Lower leg skin (tissue), 4 donors: ENCODE data around the gene LIN54. TPM values are rescaled to one million over a fixed set of nuclear protein-coding genes. Genes with fewer than 3 reads are reported as not detected.

Experiments
- DNase-seq, 2 donors: peaks; one replicate each; pipeline ENCODE4 v3.0.0-alpha.2; 2019; ENCODE audit warnings: low spot score in 2 of 2
- H3K4me3 ChIP-seq: fragments of 200-600 bp; sonication (generic); 2 replicates; pipeline ENCODE4 v1.5.1; 2017; ENCODE audit warnings: mild to moderate bottlenecking, low read depth; ENCODE audit not compliant: poor library complexity, severe bottlenecking
- POLR2A ChIP-seq, 2 donors: fragments of 450-650 bp; IDR thresholded peaks; one replicate each; pipeline ENCODE4 v1.6.1; 2016 to 2017; ENCODE audit warnings: antibody characterized with exemption in 2 of 2, mild to moderate bottlenecking in 1 of 2, moderate library complexity in 1 of 2
- WGBS, 2 donors: methylation state at CpG; one replicate each; pipeline ENCODE4 v1.1.5; 2018; 5-methylcytosine and 5-hydroxymethylcytosine counted together
- intact Hi-C: fragments of 100-400 bp; cut with DNase I; formaldehyde crosslinking; loops from one replicate; pipeline ENCODE4 v1.15.0; 2023; ENCODE audit warnings: low total_unique reads
- total RNA-seq, 4 donors: library from RNA; depleted of rRNA; stranded (reverse); fragments of >200 nt; gene quantifications; one replicate each; pipeline ENCODE4 v1.1.0, GENCODE V29; 2016
- TF ChIP-seq, protein P1 (sequence below), 3 donors: fragments of 450-650 bp; IDR thresholded peaks; one replicate each; pipeline ENCODE4 v1.5.1; 2016; ENCODE audit warnings: antibody characterized with exemption in 3 of 3, mild to moderate bottlenecking in 3 of 3, moderate library complexity in 2 of 3

Gene LIN54
- total RNA-seq, 4 donors from 2014 or later, result 16.9 to 25.3 (median 17.8) TPM

- intact Hi-C loops, result no loop called here
- TF ChIP-seq, protein P1, sequence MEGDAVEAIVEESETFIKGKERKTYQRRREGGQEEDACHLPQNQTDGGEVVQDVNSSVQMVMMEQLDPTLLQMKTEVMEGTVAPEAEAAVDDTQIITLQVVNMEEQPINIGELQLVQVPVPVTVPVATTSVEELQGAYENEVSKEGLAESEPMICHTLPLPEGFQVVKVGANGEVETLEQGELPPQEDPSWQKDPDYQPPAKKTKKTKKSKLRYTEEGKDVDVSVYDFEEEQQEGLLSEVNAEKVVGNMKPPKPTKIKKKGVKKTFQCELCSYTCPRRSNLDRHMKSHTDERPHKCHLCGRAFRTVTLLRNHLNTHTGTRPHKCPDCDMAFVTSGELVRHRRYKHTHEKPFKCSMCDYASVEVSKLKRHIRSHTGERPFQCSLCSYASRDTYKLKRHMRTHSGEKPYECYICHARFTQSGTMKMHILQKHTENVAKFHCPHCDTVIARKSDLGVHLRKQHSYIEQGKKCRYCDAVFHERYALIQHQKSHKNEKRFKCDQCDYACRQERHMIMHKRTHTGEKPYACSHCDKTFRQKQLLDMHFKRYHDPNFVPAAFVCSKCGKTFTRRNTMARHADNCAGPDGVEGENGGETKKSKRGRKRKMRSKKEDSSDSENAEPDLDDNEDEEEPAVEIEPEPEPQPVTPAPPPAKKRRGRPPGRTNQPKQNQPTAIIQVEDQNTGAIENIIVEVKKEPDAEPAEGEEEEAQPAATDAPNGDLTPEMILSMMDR (IDR thresholded peaks at IDR 0.05), result no peak
- no peak for TF ChIP-seq POLR2A (IDR thresholded peaks at IDR 0.05)
- peak overlapping the region; percentile 82 for H3K4me3 ChIP-seq
- DNase-seq, result no peak
- WGBS, 2 donors, result 0 to 1% methylated on average over 14 of the region's 14 CpGs
Observed at GRCh38 chr4:82900066-82900410, 110.6 kb downstream of the LIN54 start.

DNA sequence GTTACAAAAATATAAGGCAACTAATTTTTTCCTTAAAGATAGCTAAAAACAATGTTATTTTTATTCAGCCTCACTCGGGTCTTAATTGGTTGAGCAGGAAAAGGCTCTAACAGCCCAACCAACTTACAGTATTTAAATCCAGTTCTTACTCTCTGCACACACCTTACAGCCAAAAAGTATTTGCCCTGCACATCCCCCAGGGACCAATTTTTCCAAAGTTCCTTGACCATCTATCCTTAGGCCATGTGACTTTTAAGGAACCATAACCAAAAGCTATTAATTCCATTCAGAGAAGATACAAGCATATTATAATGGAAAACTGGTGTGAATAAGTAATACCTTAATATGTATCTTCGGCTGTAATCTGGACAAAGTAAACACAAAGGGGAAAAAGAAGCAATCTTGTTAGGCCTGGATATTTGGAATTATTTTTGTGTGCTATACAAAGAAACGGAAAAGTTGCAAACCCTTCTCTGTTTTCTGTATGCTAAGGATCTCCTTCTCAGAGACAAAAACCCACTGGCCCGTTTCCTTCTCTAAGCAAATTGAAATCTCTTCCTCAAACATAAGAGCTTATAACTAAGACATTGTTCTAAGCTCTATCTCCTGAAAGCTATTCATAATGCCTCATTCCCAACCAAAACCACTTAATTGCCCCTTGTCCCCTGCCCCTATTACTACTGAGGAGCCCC lies 111.1 kb downstream of the LIN54 start:
- DNase-seq, result no peak
- peak overlapping the region; percentile 82 for H3K4me3 ChIP-seq
- 0 to 1% methylated on average over 4 of the region's 4 CpGs for WGBS, 2 donors
- intact Hi-C loops, result no loop called here
- TF ChIP-seq, protein P1 (IDR thresholded peaks at IDR 0.05), result no peak
- TF ChIP-seq POLR2A (IDR thresholded peaks at IDR 0.05), result no peak

DNA sequence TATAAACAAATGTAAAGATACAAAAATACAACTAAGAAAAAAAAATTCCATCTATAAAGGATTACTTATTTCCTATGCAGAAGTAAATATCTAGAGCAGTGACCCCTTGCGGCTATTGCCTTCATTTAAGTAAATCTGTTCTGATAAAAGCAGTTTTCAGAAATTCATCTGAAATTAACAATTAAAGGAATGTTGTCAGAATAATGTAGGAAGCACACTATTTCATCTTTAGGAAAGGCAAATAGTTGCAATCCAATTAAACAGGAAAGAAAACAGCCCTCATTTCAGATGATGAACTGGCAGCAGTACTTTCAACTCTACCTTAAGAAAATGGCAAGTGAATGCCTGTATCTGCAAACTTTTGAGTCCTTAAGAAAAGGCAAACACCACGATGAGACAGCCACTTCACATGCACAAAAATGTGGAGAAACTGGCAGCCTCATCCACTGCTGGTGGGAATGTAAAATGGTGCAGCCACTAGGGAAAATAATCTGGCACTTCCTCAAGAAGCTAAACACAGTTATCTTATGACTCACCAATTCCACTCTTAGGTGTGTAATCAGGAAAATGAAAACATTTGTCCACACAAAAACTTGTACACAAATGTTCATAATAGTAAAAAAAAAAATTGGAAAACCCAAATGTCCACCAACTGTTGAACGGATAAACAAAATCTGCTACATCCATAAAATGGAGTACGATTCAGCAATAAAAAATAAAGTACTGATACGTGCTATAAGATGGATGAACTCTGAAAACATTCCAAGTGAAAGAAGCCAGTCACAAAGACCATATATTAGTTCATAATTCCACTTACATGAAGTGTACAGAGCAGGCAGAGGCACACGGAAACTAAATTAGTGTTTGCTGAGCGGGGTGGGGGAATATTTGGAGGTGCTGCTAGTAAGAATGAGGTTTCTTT lies 112.0 kb downstream of the LIN54 start:
- 24 to 28% methylated on average over 7 of the region's 7 CpGs for WGBS, 2 donors
- intact Hi-C loops, result no loop called here
- H3K4me3 ChIP-seq, result peak overlapping the region; percentile 82
- no peak for TF ChIP-seq POLR2A (IDR thresholded peaks at IDR 0.05)
- TF ChIP-seq, protein P1 (IDR thresholded peaks at IDR 0.05), result no peak
- DNase-seq, result no peak

GRCh38 chr4:82896755-82897154 lies 113.9 kb downstream of the LIN54 start:
- intact Hi-C loops, result no loop called here

DNA sequence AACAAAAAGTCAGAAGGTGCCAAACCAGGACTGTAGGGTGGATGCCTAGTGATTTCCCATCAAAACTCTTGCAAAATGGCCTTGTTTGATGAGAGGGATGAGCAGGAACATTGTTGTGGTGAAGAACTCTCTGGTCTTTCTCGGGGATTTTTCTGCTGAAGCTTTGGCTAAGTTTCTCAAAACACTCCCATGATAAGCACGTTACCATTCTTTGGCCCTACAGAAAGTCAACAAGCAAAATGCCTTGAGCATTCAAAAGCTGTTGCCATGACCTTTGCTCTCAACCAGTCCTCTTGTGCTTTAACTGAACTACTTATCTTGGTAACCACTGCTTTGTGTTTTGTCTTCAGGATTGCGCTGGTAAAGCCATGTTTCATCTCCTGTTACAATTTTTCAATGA lies 116.7 kb downstream of the LIN54 start:
- TF ChIP-seq, protein P1 (IDR thresholded peaks at IDR 0.05), result no peak
- no peak for TF ChIP-seq POLR2A (IDR thresholded peaks at IDR 0.05)
- no peak for DNase-seq
- WGBS, 2 donors, result 91 to 98% methylated on average over 3 of the region's 3 CpGs
- no peak overlapping the region for H3K4me3 ChIP-seq
- intact Hi-C loops, result no loop called here

More at GRCh38 chr4:82896755-82897154, 113.9 kb downstream of the LIN54 start:
- TF ChIP-seq, protein P1 (IDR thresholded peaks at IDR 0.05), result no peak
- no peak for TF ChIP-seq POLR2A (IDR thresholded peaks at IDR 0.05)
- no peak for DNase-seq
- no peak overlapping the region for H3K4me3 ChIP-seq
- WGBS, 2 donors, result 72 to 77% methylated on average over 1 of the region's 1 CpG
